ENCODE data around the gene PLEKHA3.

- TF ChIP-seq CTCF (IDR thresholded peaks at IDR 0.05) = no peak
- no peak for TF ChIP-seq POLR2A (IDR thresholded peaks at IDR 0.05)
Measured at GRCh38 chr2:178482437-178482836, 2.2 kb downstream of the PLEKHA3 start.
